Adrenal gland (tissue), 12 donors: ENCODE data around the gene NVL. TPM values are rescaled to one million over a fixed set of nuclear protein-coding genes. Genes with fewer than 3 reads are reported as not detected.

Experiments
- DNase-seq, 7 donors: peaks; one replicate each; pipeline ENCODE4 v3.0.0-alpha.2; 2019 to 2020
- H3K27ac ChIP-seq, 5 donors: fragments of 200-600 bp; sonication (generic) in 4 of 5; 1 replicate in 3 of 5; 2 replicates in 2 of 5; pipeline versions ENCODE4 v1.5.1 to v1.8.0; 2016 to 2020; ENCODE audit warnings: mild to moderate bottlenecking in 1 of 5
- H3K27me3 ChIP-seq: fragments of 200-600 bp; 2 replicates; pipeline ENCODE4 v1.8.0; 2021
- H3K36me3 ChIP-seq, 2 donors: fragments of 200-600 bp; replicated peaks in 1 of 2; 1 replicate in 1 of 2; 2 replicates in 1 of 2; pipeline versions ENCODE4 v1.5.1 to v1.8.0; 2018 to 2022
- H3K4me1 ChIP-seq, 2 donors: fragments of 200-600 bp; replicated peaks in 1 of 2; 1 replicate in 1 of 2; 2 replicates in 1 of 2; pipeline versions ENCODE4 v1.5.1 to v1.8.0; 2018 to 2021
- H3K4me3 ChIP-seq, 4 donors: fragments of 200-600 bp; sonication (generic) in 3 of 4; one replicate each; pipeline ENCODE4 v1.5.1; 2016 to 2018
- H3K9me3 ChIP-seq, 3 donors: fragments of 200-600 bp; sonication (generic) in 1 of 3; replicated peaks in 1 of 3; 1 replicate in 2 of 3; 2 replicates in 1 of 3; pipeline versions ENCODE4 v1.5.1 to v1.8.0; 2016 to 2021
- POLR2A ChIP-seq, 2 donors: fragments of 450-650 bp; IDR thresholded peaks; one replicate each; pipeline ENCODE4 v1.6.1; 2017; ENCODE audit warnings: antibody characterized with exemption in 2 of 2, mild to moderate bottlenecking in 2 of 2, moderate library complexity in 1 of 2
- WGBS, 4 donors: extraction: QIAGEN DNeasy Blood & Tissue Kit in 2 of 4; methylation state at CpG; one replicate each; pipeline versions ENCODE4 v1.1.5 to v1.1.7; 2013 to 2017; 5-methylcytosine and 5-hydroxymethylcytosine counted together
- intact Hi-C, 2 donors: fragments of 100-400 bp; cut with DNase I; formaldehyde crosslinking; loops; one replicate each; pipeline versions ENCODE4 v1.14.1 to v1.15.0; 2022 to 2023
- polyA plus RNA-seq, 3 donors: library from polyadenylated mRNA; stranded (reverse); fragments of 200-250 nt in 2 of 3; fragments of 350-450 nt in 1 of 3; fragmentation: Illumina TruSeq in 1 of 3; extraction: RNeasy Lipid Tissue Mini Kit (QIAGEN cat#74804) in 1 of 3; gene quantifications; one replicate each; pipeline ENCODE4 v1.2.3, GENCODE V29; 2013 to 2014
- total RNA-seq, 9 donors: library from RNA; depleted of rRNA in 4 of 9; stranded (reverse); fragments of >200 nt in 4 of 9; fragments of 120-200 nt in 1 of 9; fragmentation: NEBNext Ultra II Directional in 1 of 9; extraction: Animal tissue kit (Norgen Biotek cat#: 25700) in 1 of 9; gene quantifications; one replicate each; pipeline versions ENCODE4 v1.1.0 to v1.2.4, GENCODE V29; 2013 to 2023
- TF ChIP-seq, protein P1 (sequence below), 6 experiments: fragments of 450-650 bp in 4 of 6; fragments of 200-600 bp in 2 of 6; sonication (generic) in 1 of 6; IDR thresholded peaks; 1 replicate in 5 of 6; 2 replicates in 1 of 6; pipeline versions ENCODE4 v1.5.1 to v1.8.0; 2016 to 2021; ENCODE audit warnings: antibody characterized with exemption in 6 of 6, mild to moderate bottlenecking in 2 of 6, moderate library complexity in 1 of 6
- donor health status: healthy with polysubstance abuse.
- donor health status: Bipolar disorder and iron deficiency.
- donor health status: DM: yes; HTN: yes; CAD: no.
- donor health status: DM: no; HTN: no; CAD: no.
- donor health status: DM: no; HTN: no; CAD: no.
- donor health status: DM: yes; HTN: yes; CAD: no.

Gene NVL
- total and polyA plus RNA-seq, 12 donors: 12.0 to 77.0 (median 20.9) TPM

DNA sequence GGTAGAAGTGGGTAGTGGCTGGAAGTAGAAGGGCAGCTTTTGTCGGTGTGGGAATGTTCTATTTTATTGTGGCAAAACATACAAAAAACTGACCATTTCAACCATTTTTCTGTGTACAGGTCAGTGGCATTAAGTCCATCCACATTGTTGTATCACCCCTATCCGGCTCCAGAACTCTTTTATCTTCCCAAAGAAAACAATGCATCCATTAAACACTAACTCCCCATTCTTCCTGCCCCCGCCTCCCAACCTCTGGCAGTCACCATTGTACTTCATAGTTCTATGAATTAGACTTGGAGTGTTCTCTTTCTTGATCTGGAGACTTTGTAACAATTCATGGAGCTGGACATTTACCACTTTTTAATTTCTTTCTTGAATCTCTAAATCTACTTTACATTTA lies 91.2 kb downstream of the NVL start:
- Histone ChIP-seq H3K27ac (no peak overlapping the region), H3K4me1 (no peaks in the 10 kb centered on the region), H3K27me3 (no peaks in the 10 kb centered on the region), H3K4me3 (no peak overlapping the region), H3K9me3 (no peaks in the 10 kb centered on the region), H3K36me3 (peaks cover 0 to 14% of the 10 kb centered on the region in 2 donors)
- 81 to 88% (median 82%) methylated on average over 3 of the region's 3 CpGs for WGBS, 4 donors
- intact Hi-C loops: no loop called here
- DNase-seq: no peak
- TF ChIP-seq, protein P1, sequence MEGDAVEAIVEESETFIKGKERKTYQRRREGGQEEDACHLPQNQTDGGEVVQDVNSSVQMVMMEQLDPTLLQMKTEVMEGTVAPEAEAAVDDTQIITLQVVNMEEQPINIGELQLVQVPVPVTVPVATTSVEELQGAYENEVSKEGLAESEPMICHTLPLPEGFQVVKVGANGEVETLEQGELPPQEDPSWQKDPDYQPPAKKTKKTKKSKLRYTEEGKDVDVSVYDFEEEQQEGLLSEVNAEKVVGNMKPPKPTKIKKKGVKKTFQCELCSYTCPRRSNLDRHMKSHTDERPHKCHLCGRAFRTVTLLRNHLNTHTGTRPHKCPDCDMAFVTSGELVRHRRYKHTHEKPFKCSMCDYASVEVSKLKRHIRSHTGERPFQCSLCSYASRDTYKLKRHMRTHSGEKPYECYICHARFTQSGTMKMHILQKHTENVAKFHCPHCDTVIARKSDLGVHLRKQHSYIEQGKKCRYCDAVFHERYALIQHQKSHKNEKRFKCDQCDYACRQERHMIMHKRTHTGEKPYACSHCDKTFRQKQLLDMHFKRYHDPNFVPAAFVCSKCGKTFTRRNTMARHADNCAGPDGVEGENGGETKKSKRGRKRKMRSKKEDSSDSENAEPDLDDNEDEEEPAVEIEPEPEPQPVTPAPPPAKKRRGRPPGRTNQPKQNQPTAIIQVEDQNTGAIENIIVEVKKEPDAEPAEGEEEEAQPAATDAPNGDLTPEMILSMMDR (IDR thresholded peaks at IDR 0.05): no peak
- TF ChIP-seq POLR2A (IDR thresholded peaks at IDR 0.05): no peak

DNA sequence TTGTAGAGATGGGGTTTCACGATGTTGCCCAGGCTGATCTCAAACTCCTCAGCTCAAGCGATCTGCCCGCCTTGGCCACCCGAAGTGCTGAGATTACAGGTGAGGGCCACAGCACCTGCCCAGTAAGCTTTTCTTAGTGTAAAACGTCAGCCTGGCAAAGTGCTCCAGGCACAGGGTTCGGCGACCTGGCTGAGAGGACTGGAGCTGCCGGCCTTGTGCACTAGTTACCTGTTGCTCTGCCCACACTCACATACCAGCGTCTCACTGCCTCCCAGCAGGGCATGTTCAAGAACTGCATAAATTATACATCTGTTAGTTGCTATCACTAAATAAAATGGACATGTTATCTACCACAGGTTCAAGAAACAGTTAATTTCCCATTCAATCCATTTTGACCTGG lies 91.8 kb downstream of the NVL start:
- Histone ChIP-seq H3K4me3 (no peak overlapping the region), H3K4me1 (no peaks in the 10 kb centered on the region), H3K9me3 (no peaks in the 10 kb centered on the region), H3K27ac (no peak overlapping the region), H3K27me3 (no peaks in the 10 kb centered on the region), H3K36me3 (peaks cover 0 to 14% of the 10 kb centered on the region in 2 donors)
- no peak for TF ChIP-seq POLR2A (IDR thresholded peaks at IDR 0.05)
- TF ChIP-seq, protein P1 (IDR thresholded peaks at IDR 0.05): no peak
- DNase-seq: no peak
- intact Hi-C loops: no loop called here
- 90 to 100% (median 92%) methylated on average over 7 to 9 of the region's 9 CpGs for WGBS, 4 donors

DNA sequence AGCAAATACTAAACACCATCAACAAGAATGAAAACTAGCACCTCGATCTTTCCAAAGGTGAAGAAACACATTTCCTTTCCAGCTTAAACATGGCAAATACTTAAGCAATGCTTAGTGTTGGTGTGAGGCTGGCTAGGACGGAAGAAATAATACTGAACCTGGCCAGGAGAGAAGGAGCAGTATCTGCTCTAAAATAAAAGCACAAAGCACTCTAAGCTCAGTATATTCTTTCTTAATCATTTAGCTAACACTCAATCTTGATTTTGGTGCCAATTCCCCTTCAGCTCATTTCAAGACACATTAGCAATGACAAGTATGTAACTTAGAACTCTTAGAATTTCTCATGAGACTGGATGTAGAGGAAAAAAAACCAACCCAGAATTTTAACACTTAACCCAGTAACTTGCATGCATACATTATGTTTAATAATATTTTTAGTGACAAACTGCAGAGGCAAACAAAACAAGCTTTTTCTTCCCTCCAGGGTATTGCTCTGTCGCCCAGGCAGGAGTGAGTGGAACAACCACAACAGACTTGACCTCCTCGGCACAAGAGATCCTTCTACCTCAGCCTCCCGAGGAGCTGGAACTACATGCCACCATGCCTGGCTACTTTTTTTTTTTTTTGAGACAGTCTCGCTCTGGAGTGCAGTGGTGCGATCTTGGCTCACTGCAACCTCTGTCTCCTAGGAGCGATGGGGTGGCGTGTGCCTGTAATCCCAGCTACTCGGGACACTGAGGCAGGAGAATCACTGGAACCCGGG lies 92.7 kb downstream of the NVL start:
- peak in 1 of 7 donors; percentile 1 for DNase-seq
- no peaks in the 10 kb centered on the region for H3K9me3 ChIP-seq
- no peaks in the 10 kb centered on the region for H3K4me1 ChIP-seq
- TF ChIP-seq POLR2A (IDR thresholded peaks at IDR 0.05): no peak
- TF ChIP-seq, protein P1 (IDR thresholded peaks at IDR 0.05): no peak
- intact Hi-C loops: no loop called here
- no peak overlapping the region for H3K4me3 ChIP-seq
- H3K36me3 ChIP-seq: peaks cover 0 to 14% of the 10 kb centered on the region in 2 donors
- no peak overlapping the region for H3K27ac ChIP-seq
- 93 to 95% (median 95%) methylated on average over 11 of the region's 11 CpGs for WGBS, 4 donors
- no peaks in the 10 kb centered on the region for H3K27me3 ChIP-seq

DNA sequence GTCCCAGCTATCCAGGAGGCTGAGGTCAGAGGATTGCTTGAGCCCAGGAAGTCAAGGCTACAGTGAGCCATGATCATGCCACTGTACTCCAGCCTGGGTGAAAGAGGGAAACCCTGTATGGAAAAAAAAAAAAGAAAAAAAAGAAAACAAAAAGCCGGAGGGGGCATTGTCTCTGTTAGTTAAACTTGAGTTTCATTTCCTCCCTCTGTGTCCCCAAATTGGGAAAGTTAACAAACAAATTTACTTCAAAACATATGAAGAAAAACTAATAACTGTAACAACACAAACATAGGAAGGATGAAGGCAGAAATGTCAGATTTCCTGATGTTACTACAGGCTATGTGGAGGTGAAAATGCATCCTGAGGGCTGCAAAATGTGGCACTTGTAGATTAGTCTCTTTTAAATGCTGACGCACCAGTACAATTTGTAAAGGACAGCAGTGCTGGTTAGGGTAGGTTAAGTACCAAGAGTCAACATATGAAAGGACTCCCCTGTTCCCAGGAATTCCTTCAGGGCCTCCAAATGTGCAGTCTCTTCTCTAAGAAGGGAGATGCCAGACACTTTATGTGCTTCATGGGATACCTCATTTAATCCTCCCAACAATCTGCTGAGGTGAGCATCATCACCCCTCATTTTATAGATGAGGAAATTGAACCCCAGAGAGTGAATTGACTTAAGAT lies 94.0 kb downstream of the NVL start:
- H3K27ac ChIP-seq: no peak overlapping the region

More for the DNA sequence above, 94.0 kb downstream of the NVL start:
- Histone ChIP-seq H3K27me3 (no peaks in the 10 kb centered on the region), H3K9me3 (no peaks in the 10 kb centered on the region), H3K4me1 (no peaks in the 10 kb centered on the region), H3K36me3 (peaks cover 0 to 19% of the 10 kb centered on the region in 2 donors), H3K4me3 (no peak overlapping the region)
- 68 to 86% (median 74%) methylated on average over 2 of the region's 2 CpGs for WGBS, 4 donors
- no peak for DNase-seq
- intact Hi-C loops: no loop called here
- no peak for TF ChIP-seq POLR2A (IDR thresholded peaks at IDR 0.05)
- TF ChIP-seq, protein P1 (IDR thresholded peaks at IDR 0.05): no peak
